ENCODE data around the gene HIPK2.

- TF ChIP-seq CTCF (IDR thresholded peaks at IDR 0.05) (no peak), EP300 (IDR thresholded peaks at IDR 0.05) (no peak), POLR2AphosphoS5 (IDR thresholded peaks at IDR 0.05) (no peak), POLR2A (IDR thresholded peaks at IDR 0.05) (no peak)
These were observed 191.5 kb downstream of the HIPK2 start for GRCh38 chr7:139586286-139586685.
